Neutrophil (primary cell): Measurements from ENCODE around the gene HLA-DOA.

Experiments used
- H3K27ac ChIP-seq: fragments of 200-600 bp; sonication (generic); 2 replicates; pipeline ENCODE4 v1.5.1; 2016; ENCODE audit warnings: mild to moderate bottlenecking, moderate library complexity
- H3K27me3 ChIP-seq: fragments of 200-600 bp; sonication (generic); 2 replicates; pipeline ENCODE4 v1.6.0; 2016; ENCODE audit warnings: mild to moderate bottlenecking
- H3K36me3 ChIP-seq: fragments of 200-600 bp; sonication (generic); 2 replicates; pipeline ENCODE4 v1.5.1; 2017
- H3K4me1 ChIP-seq, 2 experiments: fragments of 200-600 bp in 1 of 2; sonication (generic) in 1 of 2; 1 replicate in 1 of 2; 2 replicates in 1 of 2; pipeline versions ENCODE4 v1.5.1 to v1.6.1; 2013 to 2016; ENCODE audit warnings: low read depth in 1 of 2, low read length in 1 of 2, mild to moderate bottlenecking in 1 of 2, moderate library complexity in 1 of 2; ENCODE audit not compliant: control insufficient read depth in 1 of 2, insufficient read depth in 1 of 2
- H3K4me3 ChIP-seq, 2 experiments: fragments of 200-600 bp in 1 of 2; sonication (generic) in 1 of 2; 1 replicate in 1 of 2; 2 replicates in 1 of 2; pipeline ENCODE4 v1.5.1; 2013 to 2016; ENCODE audit warnings: low read depth in 1 of 2, low read length in 1 of 2, mild to moderate bottlenecking in 1 of 2, moderate library complexity in 1 of 2
- H3K9me3 ChIP-seq: fragments of 200-600 bp; sonication (generic); 2 replicates; pipeline ENCODE4 v1.5.1; 2016
- TF ChIP-seq, protein P1 (sequence below): fragments of 200-600 bp; sonication (generic); IDR thresholded peaks from 2 replicates; pipeline ENCODE4 v1.5.1; 2016; ENCODE audit warnings: antibody characterized with exemption

HLA-DOA gene

DNA sequence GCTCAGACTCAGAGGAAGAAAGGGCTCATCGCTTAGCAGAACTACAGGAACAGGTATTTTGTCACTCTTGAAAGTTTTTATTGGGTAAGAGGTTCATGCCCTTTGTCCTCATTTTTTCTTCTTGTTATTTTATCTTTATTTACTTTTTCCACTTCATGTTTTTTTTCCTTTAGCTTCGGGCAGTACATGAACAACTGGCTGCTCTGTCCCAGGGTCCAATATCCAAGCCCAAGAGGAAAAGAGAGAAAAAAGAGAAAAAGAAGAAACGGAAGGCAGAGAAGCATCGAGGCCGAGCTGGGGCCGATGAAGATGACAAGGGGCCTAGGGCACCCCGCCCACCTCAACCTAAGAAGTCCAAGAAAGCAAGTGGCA, 31.5 kb downstream of the HLA-DOA start:
- Histone ChIP-seq H3K4me1 (peaks cover 30 to 55% of the 10 kb centered on the region in 2 experiments), H3K36me3 (peaks cover 84% of the 10 kb centered on the region), H3K27ac (peak overlapping the region; percentile 68), H3K4me3 (no peak overlapping the region), H3K9me3 (no peaks in the 10 kb centered on the region), H3K27me3 (no peaks in the 10 kb centered on the region)
- TF ChIP-seq, protein P1, sequence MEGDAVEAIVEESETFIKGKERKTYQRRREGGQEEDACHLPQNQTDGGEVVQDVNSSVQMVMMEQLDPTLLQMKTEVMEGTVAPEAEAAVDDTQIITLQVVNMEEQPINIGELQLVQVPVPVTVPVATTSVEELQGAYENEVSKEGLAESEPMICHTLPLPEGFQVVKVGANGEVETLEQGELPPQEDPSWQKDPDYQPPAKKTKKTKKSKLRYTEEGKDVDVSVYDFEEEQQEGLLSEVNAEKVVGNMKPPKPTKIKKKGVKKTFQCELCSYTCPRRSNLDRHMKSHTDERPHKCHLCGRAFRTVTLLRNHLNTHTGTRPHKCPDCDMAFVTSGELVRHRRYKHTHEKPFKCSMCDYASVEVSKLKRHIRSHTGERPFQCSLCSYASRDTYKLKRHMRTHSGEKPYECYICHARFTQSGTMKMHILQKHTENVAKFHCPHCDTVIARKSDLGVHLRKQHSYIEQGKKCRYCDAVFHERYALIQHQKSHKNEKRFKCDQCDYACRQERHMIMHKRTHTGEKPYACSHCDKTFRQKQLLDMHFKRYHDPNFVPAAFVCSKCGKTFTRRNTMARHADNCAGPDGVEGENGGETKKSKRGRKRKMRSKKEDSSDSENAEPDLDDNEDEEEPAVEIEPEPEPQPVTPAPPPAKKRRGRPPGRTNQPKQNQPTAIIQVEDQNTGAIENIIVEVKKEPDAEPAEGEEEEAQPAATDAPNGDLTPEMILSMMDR: no peak

DNA sequence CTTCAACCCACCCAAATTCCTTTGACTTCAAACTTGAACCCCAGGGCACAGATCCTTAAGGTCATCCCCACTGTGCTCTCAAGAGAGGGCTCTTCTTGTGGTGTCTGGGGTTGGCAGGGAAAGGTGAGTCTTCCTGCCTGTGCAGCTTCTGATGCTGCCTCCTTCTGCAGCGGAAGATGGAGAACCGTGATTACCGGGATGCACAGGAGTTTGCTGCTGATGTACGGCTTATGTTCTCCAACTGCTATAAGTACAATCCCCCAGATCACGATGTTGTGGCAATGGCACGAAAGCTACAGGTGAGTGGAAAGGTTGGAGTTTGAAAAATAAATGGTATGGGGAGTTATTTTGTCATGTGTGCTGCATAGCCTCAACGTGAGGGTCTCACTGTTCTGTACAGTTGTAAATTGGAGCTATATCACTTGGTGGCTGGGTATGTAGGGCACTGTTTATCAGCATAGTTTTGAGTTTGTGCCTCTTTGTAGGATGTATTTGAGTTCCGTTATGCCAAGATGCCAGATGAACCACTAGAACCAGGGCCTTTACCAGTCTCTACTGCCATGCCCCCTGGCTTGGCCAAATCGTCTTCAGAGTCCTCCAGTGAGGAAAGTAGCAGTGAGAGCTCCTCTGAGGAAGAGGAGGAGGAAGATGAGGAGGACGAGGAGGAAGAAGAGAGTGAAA, 32.0 kb downstream of the HLA-DOA start:
- Histone ChIP-seq H3K27ac (peak overlapping the region; percentile 68), H3K27me3 (no peaks in the 10 kb centered on the region), H3K4me3 (no peak overlapping the region), H3K9me3 (no peaks in the 10 kb centered on the region), H3K4me1 (peaks cover 30 to 55% of the 10 kb centered on the region in 2 experiments), H3K36me3 (peaks cover 88% of the 10 kb centered on the region)
- TF ChIP-seq, protein P1: no peak

DNA sequence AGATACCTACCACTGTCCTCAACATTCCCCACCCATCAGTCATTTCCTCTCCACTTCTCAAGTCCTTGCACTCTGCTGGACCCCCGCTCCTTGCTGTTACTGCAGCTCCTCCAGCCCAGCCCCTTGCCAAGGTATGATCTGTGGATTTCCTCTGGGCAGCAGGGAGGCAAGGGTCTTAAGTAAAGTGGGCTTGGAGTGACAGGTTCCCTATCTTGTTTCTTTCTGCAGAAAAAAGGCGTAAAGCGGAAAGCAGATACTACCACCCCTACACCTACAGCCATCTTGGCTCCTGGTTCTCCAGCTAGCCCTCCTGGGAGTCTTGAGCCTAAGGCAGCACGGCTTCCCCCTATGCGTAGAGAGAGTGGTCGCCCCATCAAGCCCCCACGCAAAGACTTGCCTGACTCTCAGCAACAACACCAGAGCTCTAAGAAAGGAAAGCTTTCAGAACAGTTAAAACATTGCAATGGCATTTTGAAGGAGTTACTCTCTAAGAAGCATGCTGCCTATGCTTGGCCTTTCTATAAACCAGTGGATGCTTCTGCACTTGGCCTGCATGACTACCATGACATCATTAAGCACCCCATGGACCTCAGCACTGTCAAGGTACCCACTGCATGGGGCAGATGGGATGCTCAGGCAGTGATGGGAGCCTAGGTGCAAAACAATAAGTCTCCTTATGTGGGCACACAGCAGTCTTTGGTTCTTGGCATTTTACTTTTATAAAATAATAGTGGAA, 32.9 kb downstream of the HLA-DOA start:
- Histone ChIP-seq H3K27me3 (no peaks in the 10 kb centered on the region), H3K27ac (peak overlapping the region; percentile 68), H3K9me3 (no peaks in the 10 kb centered on the region), H3K4me3 (no peak overlapping the region), H3K36me3 (peaks cover 79% of the 10 kb centered on the region), H3K4me1 (peaks cover 32 to 55% of the 10 kb centered on the region in 2 experiments)
- TF ChIP-seq, protein P1: no peak

DNA sequence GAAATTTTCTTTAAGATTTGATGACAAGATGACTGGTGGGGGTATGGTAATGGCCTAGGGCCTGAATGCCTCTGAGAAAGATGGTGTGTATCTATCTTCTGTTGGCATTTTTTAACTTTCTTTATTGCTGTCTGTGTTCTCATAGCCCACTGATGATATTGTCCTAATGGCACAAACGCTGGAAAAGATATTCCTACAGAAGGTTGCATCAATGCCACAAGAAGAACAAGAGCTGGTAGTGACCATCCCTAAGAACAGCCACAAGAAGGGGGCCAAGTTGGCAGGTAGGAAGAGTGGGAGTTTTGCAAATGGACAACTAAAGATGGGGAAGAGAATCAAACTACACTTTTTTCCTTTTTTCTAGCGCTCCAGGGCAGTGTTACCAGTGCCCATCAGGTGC, 33.5 kb downstream of the HLA-DOA start:
- Histone ChIP-seq H3K4me1 (peaks cover 34 to 55% of the 10 kb centered on the region in 2 experiments), H3K9me3 (no peaks in the 10 kb centered on the region), H3K27me3 (no peaks in the 10 kb centered on the region), H3K27ac (peak overlapping the region; percentile 68), H3K4me3 (no peak overlapping the region), H3K36me3 (peaks cover 73% of the 10 kb centered on the region)
- TF ChIP-seq, protein P1: no peak

DNA sequence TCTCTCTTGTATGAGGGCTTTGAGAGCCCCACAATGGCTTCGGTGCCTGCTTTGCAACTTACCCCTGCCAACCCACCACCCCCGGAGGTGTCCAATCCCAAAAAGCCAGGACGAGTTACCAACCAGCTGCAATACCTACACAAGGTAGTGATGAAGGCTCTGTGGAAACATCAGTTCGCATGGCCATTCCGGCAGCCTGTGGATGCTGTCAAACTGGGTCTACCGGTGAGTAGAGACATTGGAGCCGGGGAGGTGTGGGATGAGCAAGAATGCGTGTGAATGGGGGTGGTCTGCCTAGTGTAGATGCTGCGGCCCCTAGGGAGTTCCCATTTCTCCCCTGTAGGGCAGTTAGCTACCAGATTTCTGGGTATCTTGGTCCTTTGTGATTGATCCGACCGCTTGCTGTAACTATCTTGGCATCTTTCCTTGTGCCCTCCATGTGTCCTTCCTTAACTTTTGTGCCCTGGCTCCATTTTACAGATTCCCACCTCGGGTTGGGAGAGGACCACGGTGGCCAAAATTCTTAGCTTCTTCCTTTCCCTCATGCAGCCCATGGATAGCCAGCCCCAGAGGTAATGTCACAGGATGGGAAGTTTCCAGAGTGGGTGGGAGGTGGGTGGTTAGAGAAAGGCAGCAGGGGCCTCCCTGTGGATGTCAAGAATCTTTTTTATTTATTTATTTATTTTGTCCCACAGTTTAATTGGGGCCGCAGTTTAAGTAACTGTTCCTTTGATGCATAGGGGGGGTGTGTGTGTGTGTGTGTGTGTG, 34.7 kb downstream of the HLA-DOA start:
- Histone ChIP-seq H3K36me3 (peaks cover 61% of the 10 kb centered on the region), H3K4me3 (peak overlapping the region; percentile 96 to 97), H3K4me1 (peaks cover 43 to 63% of the 10 kb centered on the region in 2 experiments), H3K9me3 (no peaks in the 10 kb centered on the region), H3K27ac (peak overlapping the region; percentile 100), H3K27me3 (no peaks in the 10 kb centered on the region)
- TF ChIP-seq, protein P1: no peak
